ENCODE measurements around the gene IL21. TPM values are rescaled to one million over a fixed set of nuclear protein-coding genes. Genes with fewer than 3 reads are reported as not detected.

Gene IL21
- total RNA-seq, 1 experiment from 2014 or later = not detected

- Histone ChIP-seq H3K14ac (ENCODE audit: insufficient read depth, low read length) (no peak overlapping the region), H3K9ac (ENCODE audit: extremely low read depth, insufficient read length, low read length) (no peak overlapping the region), H3K18ac (ENCODE audit: insufficient read length, low read depth, low read length) (no peak overlapping the region), H4K5ac (ENCODE audit: insufficient read length, low read depth, low read length) (no peak overlapping the region), H3T11ph (ENCODE audit: low read length) (no peak overlapping the region), H3K23me2 (ENCODE audit: insufficient read length, low read depth, low read length, poor library complexity, severe bottlenecking) (no peaks in the 10 kb centered on the region), H2BK12ac (ENCODE audit: insufficient read length, low read depth, low read length) (no peak overlapping the region), H2BK20ac (ENCODE audit: low read depth, low read length, poor library complexity, severe bottlenecking) (no peak overlapping the region), H2BK120ac (ENCODE audit: low read depth, low read length, poor library complexity, severe bottlenecking) (no peak overlapping the region), H2AFZ (ENCODE audit: low read length) (no peak overlapping the region), H3K23ac (ENCODE audit: insufficient read length, low read depth, low read length) (no peak overlapping the region), H3K4me1 (ENCODE audit: insufficient read depth, low read length) (peaks cover 4% of the 10 kb centered on the region), H3K27ac (ENCODE audit: insufficient read length, low read depth, low read length) (no peak overlapping the region), H4K8ac (replicated peaks; ENCODE audit: insufficient read length, low read depth, low read length) (no peak overlapping the region), H3K79me1 (ENCODE audit: insufficient read depth, low read depth, low read length, poor library complexity, severe bottlenecking) (no peaks in the 10 kb centered on the region), H4K91ac (ENCODE audit: insufficient read length, low read depth, low read length) (no peak overlapping the region), H3K27me3 (ENCODE audit: insufficient read depth, low read length) (no peaks in the 10 kb centered on the region), H3K4me2 (ENCODE audit: insufficient read depth, insufficient read length, low read length) (no peak overlapping the region), H4K20me1 (ENCODE audit: control insufficient read depth, insufficient read depth, insufficient read length) (no peaks in the 10 kb centered on the region), H3K9me3 (ENCODE audit: control insufficient read depth, low read depth, low read length) (no peaks in the 10 kb centered on the region), H2BK15ac (ENCODE audit: low read depth, low read length) (no peak overlapping the region), H3K56ac (ENCODE audit: insufficient read length, low read depth, low read length) (no peak overlapping the region), H3K79me2 (ENCODE audit: insufficient read depth, low read length) (no peaks in the 10 kb centered on the region), H2BK5ac (ENCODE audit: insufficient read length, low read length) (no peak overlapping the region), H2AK5ac (ENCODE audit: insufficient read length, low read length) (no peak overlapping the region), H3K4ac (ENCODE audit: low read depth, low read length) (no peak overlapping the region)
- no peaks in the 10 kb centered on the region for H3K27me3 Mint-ChIP-seq (ENCODE audit: low read depth)
- no peaks in the 10 kb centered on the region for H3K36me3 Mint-ChIP-seq (ENCODE audit: insufficient read depth in 1 of 3, low read depth in 3 of 3)
- no peak for DNase-seq
- no CpG with 5 or more reads among the region's 2 CpGs for WGBS (ENCODE audit: extremely low coverage, insufficient read length, low lambda C conversion rate)
- no peak overlapping the region for H3K27ac Mint-ChIP-seq
- H3K9me3 Mint-ChIP-seq = no peaks in the 10 kb centered on the region
- peaks cover 13 to 21% of the 10 kb centered on the region in 2 experiments for H3K4me1 Mint-ChIP-seq
- no peak for TF ChIP-seq CTCF (conservative IDR thresholded peaks at IDR 0.05)
- no peak overlapping the region for H3K4me3 Mint-ChIP-seq
Measured at GRCh38 chr4:122619611-122620010, 1.3 kb downstream of the IL21 start.

Measured in H9 (cell line).